ENCODE measurements around the gene ST8SIA6. TPM values are rescaled to one million over a fixed set of nuclear protein-coding genes. Genes with fewer than 3 reads are reported as not detected.

ST8SIA6 gene
- total and polyA plus RNA-seq, 4 donors = 0.10 to 2.9 (median 2.4) TPM; not detected in 1

GRCh38 chr10:17394854-17395253, 59.5 kb downstream of the ST8SIA6 start:
- H3K4me1 ChIP-seq (ENCODE audit: control insufficient read depth in 1 of 2, insufficient read depth in 2 of 2, low read length in 2 of 2) = no peaks in the 10 kb centered on the region
- intact Hi-C loops (cut with DNase I) = loop anchor here in 1 of 2 donors (10.0 kb wide), 1 partner anchor 100 kb away; no protein-coding TSS in a partner anchor
- H3K36me3 ChIP-seq (ENCODE audit: control insufficient read depth in 1 of 2, insufficient read depth in 2 of 2, low read length in 1 of 2) = no peaks in the 10 kb centered on the region
- 70 to 72% methylated on average over 6 of the region's 6 CpGs for WGBS, 2 donors
- H3K27me3 ChIP-seq (ENCODE audit: control insufficient read depth in 1 of 2, insufficient read depth in 2 of 2, low read length in 1 of 2) = no peaks in the 10 kb centered on the region
- no peak for DNase-seq
- H3K27ac ChIP-seq (ENCODE audit: low read depth in 1 of 2, low read length in 2 of 2) = no peak overlapping the region
- ATAC-seq (ENCODE audit: low FRiP score) = no peak
- H3K9me3 ChIP-seq (ENCODE audit: control insufficient read depth, low read length) = no peaks in the 10 kb centered on the region
- no peak overlapping the region for H3K4me3 ChIP-seq (ENCODE audit: low read length in 2 of 2)

- no peaks in the 10 kb centered on the region for H3K9me3 ChIP-seq (ENCODE audit: control insufficient read depth, low read length)
- no peak for DNase-seq
- peak; percentile 45 for ATAC-seq (ENCODE audit: low FRiP score)
- no peak overlapping the region for H3K27ac ChIP-seq (ENCODE audit: low read depth in 1 of 2, low read length in 2 of 2)
- H3K36me3 ChIP-seq (ENCODE audit: control insufficient read depth in 1 of 2, insufficient read depth in 2 of 2, low read length in 1 of 2) = no peaks in the 10 kb centered on the region
- 49 to 58% methylated on average over 6 of the region's 6 CpGs for WGBS, 2 donors
- H3K27me3 ChIP-seq (ENCODE audit: control insufficient read depth in 1 of 2, insufficient read depth in 2 of 2, low read length in 1 of 2) = no peaks in the 10 kb centered on the region
- no peak overlapping the region for H3K4me3 ChIP-seq (ENCODE audit: low read length in 2 of 2)
- no peaks in the 10 kb centered on the region for H3K4me1 ChIP-seq (ENCODE audit: control insufficient read depth in 1 of 2, insufficient read depth in 2 of 2, low read length in 2 of 2)
- intact Hi-C loops (cut with DNase I) = no loop called here
Measured at GRCh38 chr10:17387861-17388503, 66.4 kb downstream of the ST8SIA6 start.

- Histone ChIP-seq H3K27ac (ENCODE audit: low read depth in 1 of 2, low read length in 2 of 2) (no peak overlapping the region), H3K36me3 (ENCODE audit: control insufficient read depth in 1 of 2, insufficient read depth in 2 of 2, low read length in 1 of 2) (no peaks in the 10 kb centered on the region), H3K9me3 (ENCODE audit: control insufficient read depth, low read length) (no peaks in the 10 kb centered on the region), H3K4me3 (ENCODE audit: low read length in 2 of 2) (no peak overlapping the region), H3K27me3 (ENCODE audit: control insufficient read depth in 1 of 2, insufficient read depth in 2 of 2, low read length in 1 of 2) (no peaks in the 10 kb centered on the region), H3K4me1 (ENCODE audit: control insufficient read depth in 1 of 2, insufficient read depth in 2 of 2, low read length in 2 of 2) (no peaks in the 10 kb centered on the region)
- DNase-seq (no peak), ATAC-seq (ENCODE audit: low FRiP score) (no peak)
- 94 to 98% methylated on average over 15 of the region's 15 CpGs for WGBS, 2 donors
- intact Hi-C loops (cut with DNase I) = no loop called here
Measured at GRCh38 chr10:17386616-17387075, 67.7 kb downstream of the ST8SIA6 start.

- Histone ChIP-seq H3K27me3 (ENCODE audit: control insufficient read depth in 1 of 2, insufficient read depth in 2 of 2, low read length in 1 of 2) (no peaks in the 10 kb centered on the region), H3K9me3 (ENCODE audit: control insufficient read depth, low read length) (no peaks in the 10 kb centered on the region), H3K27ac (ENCODE audit: low read depth in 1 of 2, low read length in 2 of 2) (no peak overlapping the region), H3K4me1 (ENCODE audit: control insufficient read depth in 1 of 2, insufficient read depth in 2 of 2, low read length in 2 of 2) (no peaks in the 10 kb centered on the region), H3K4me3 (ENCODE audit: low read length in 2 of 2) (no peak overlapping the region), H3K36me3 (ENCODE audit: control insufficient read depth in 1 of 2, insufficient read depth in 2 of 2, low read length in 1 of 2) (no peaks in the 10 kb centered on the region)
- intact Hi-C loops (cut with DNase I) = no loop called here
- WGBS, 2 donors = 97 to 98% methylated on average over 18 of the region's 18 CpGs
- ATAC-seq (ENCODE audit: low FRiP score) = no peak
- DNase-seq = no peak
Measured at GRCh38 chr10:17386021-17386420, 68.4 kb downstream of the ST8SIA6 start.

- intact Hi-C loops (cut with DNase I) = no loop called here
- no peaks in the 10 kb centered on the region for H3K9me3 ChIP-seq (ENCODE audit: control insufficient read depth, low read length)
- peak overlapping the region in 1 of 2 donors; percentile 57 for H3K27ac ChIP-seq (ENCODE audit: low read depth in 1 of 2, low read length in 2 of 2)
- no peak for DNase-seq
- no peaks in the 10 kb centered on the region for H3K36me3 ChIP-seq (ENCODE audit: control insufficient read depth in 1 of 2, insufficient read depth in 2 of 2, low read length in 1 of 2)
- H3K4me3 ChIP-seq (ENCODE audit: low read length in 2 of 2) = no peak overlapping the region
- H3K4me1 ChIP-seq (ENCODE audit: control insufficient read depth in 1 of 2, insufficient read depth in 2 of 2, low read length in 2 of 2) = no peaks in the 10 kb centered on the region
- no peak for ATAC-seq (ENCODE audit: low FRiP score)
- H3K27me3 ChIP-seq (ENCODE audit: control insufficient read depth in 1 of 2, insufficient read depth in 2 of 2, low read length in 1 of 2) = no peaks in the 10 kb centered on the region
- WGBS, 2 donors = 51 to 59% methylated on average over 6 of the region's 6 CpGs
Measured at GRCh38 chr10:17385066-17385465, 69.3 kb downstream of the ST8SIA6 start.

GRCh38 chr10:17383801-17384555, 70.4 kb downstream of the ST8SIA6 start:
- intact Hi-C loops (cut with DNase I) = no loop called here
- WGBS, 2 donors = 3% methylated on average over 7 of the region's 7 CpGs
- peak; percentile 50 for ATAC-seq (ENCODE audit: low FRiP score)

GRCh38 chr10:17381502-17382142, 72.8 kb downstream of the ST8SIA6 start:
- DNase-seq (no peak), ATAC-seq (ENCODE audit: low FRiP score) (no peak)
- H3K36me3 ChIP-seq (ENCODE audit: control insufficient read depth in 1 of 2, insufficient read depth in 2 of 2, low read length in 1 of 2) = no peaks in the 10 kb centered on the region
- WGBS, 2 donors = 15 to 26% methylated on average over 4 of the region's 4 CpGs
- H3K9me3 ChIP-seq (ENCODE audit: control insufficient read depth, low read length) = no peaks in the 10 kb centered on the region
- intact Hi-C loops (cut with DNase I) = no loop called here
- H3K27ac ChIP-seq (ENCODE audit: low read depth in 1 of 2, low read length in 2 of 2) = no peak overlapping the region
- no peaks in the 10 kb centered on the region for H3K4me1 ChIP-seq (ENCODE audit: control insufficient read depth in 1 of 2, insufficient read depth in 2 of 2, low read length in 2 of 2)
- H3K4me3 ChIP-seq (ENCODE audit: low read length in 2 of 2) = no peak overlapping the region
- no peaks in the 10 kb centered on the region for H3K27me3 ChIP-seq (ENCODE audit: control insufficient read depth in 1 of 2, insufficient read depth in 2 of 2, low read length in 1 of 2)

More at GRCh38 chr10:17383801-17384555, 70.4 kb downstream of the ST8SIA6 start:
- Histone ChIP-seq H3K9me3 (ENCODE audit: control insufficient read depth, low read length) (no peaks in the 10 kb centered on the region), H3K4me1 (ENCODE audit: control insufficient read depth in 1 of 2, insufficient read depth in 2 of 2, low read length in 2 of 2) (no peaks in the 10 kb centered on the region), H3K4me3 (ENCODE audit: low read length in 2 of 2) (peak overlapping the region in 1 of 2 donors; percentile 26), H3K27ac (ENCODE audit: low read depth in 1 of 2, low read length in 2 of 2) (no peak overlapping the region), H3K36me3 (ENCODE audit: control insufficient read depth in 1 of 2, insufficient read depth in 2 of 2, low read length in 1 of 2) (no peaks in the 10 kb centered on the region), H3K27me3 (ENCODE audit: control insufficient read depth in 1 of 2, insufficient read depth in 2 of 2, low read length in 1 of 2) (no peaks in the 10 kb centered on the region)
- no peak for DNase-seq

- intact Hi-C loops (cut with DNase I) = no loop called here
- Histone ChIP-seq H3K4me1 (ENCODE audit: control insufficient read depth in 1 of 2, insufficient read depth in 2 of 2, low read length in 2 of 2) (no peaks in the 10 kb centered on the region), H3K4me3 (ENCODE audit: low read length in 2 of 2) (no peak overlapping the region), H3K27me3 (ENCODE audit: control insufficient read depth in 1 of 2, insufficient read depth in 2 of 2, low read length in 1 of 2) (no peaks in the 10 kb centered on the region), H3K9me3 (ENCODE audit: control insufficient read depth, low read length) (no peaks in the 10 kb centered on the region), H3K36me3 (ENCODE audit: control insufficient read depth in 1 of 2, insufficient read depth in 2 of 2, low read length in 1 of 2) (no peaks in the 10 kb centered on the region), H3K27ac (ENCODE audit: low read depth in 1 of 2, low read length in 2 of 2) (no peak overlapping the region)
- DNase-seq = no peak
- 63 to 75% methylated on average over 5 of the region's 5 CpGs for WGBS, 2 donors
- no peak for ATAC-seq (ENCODE audit: low FRiP score)
Measured at GRCh38 chr10:17380888-17381287, 73.5 kb downstream of the ST8SIA6 start.
